Stimulated activated CD4-positive, alpha-beta T cell treated with anti-CD3 and anti-CD28 coated beads, Interleukin-1b, Interleukin-23, amount 100 ng/mL, for 24 hours (primary cell): Measurements from ENCODE around the gene TPR.

Experiments
- DNase-seq, 4 experiments: peaks; one replicate each; pipeline ENCODE4 v3.0.0-alpha.2; 2020; ENCODE audit warnings: low read depth in 4 of 4, low spot score in 1 of 4

The TPR gene

GRCh38 chr1:186330758-186331157 is 44.3 kb downstream of the TPR start:
- no peak for DNase-seq

- DNase-seq, result no peak
Measured at GRCh38 chr1:186327331-186327730, 47.7 kb downstream of the TPR start.

GRCh38 chr1:186326009-186326408 is 49.0 kb downstream of the TPR start:
- no peak for DNase-seq

GRCh38 chr1:186325239-186325638 is 49.8 kb downstream of the TPR start:
- DNase-seq, result no peak

GRCh38 chr1:186323865-186324264 is 51.2 kb downstream of the TPR start:
- no peak for DNase-seq

GRCh38 chr1:186315570-186315969 is 59.5 kb downstream of the TPR start:
- no peak for DNase-seq

- DNase-seq, result no peak
Measured at GRCh38 chr1:186311375-186312051, 63.5 kb downstream of the TPR start.

- DNase-seq, result no peak
Measured at GRCh38 chr1:186310307-186310706, 64.7 kb downstream of the TPR start.

GRCh38 chr1:186308264-186309060 is 66.6 kb downstream of the TPR start:
- DNase-seq, result no peak

- DNase-seq, result no peak
Measured at GRCh38 chr1:186307445-186307844, 67.6 kb downstream of the TPR start.

GRCh38 chr1:186306533-186306932 is 68.5 kb downstream of the TPR start:
- DNase-seq, result no peak

- DNase-seq, result no peak
Measured at GRCh38 chr1:186304982-186305949, 69.8 kb downstream of the TPR start.

- no peak for DNase-seq
Measured at GRCh38 chr1:186303911-186304310, 71.1 kb downstream of the TPR start.

GRCh38 chr1:186302381-186302920 is 72.6 kb downstream of the TPR start:
- no peak for DNase-seq

- no peak for DNase-seq
Measured at GRCh38 chr1:186301448-186301847, 73.6 kb downstream of the TPR start.

GRCh38 chr1:186300056-186300455 is 75.0 kb downstream of the TPR start:
- no peak for DNase-seq

- DNase-seq, result no peak
Measured at GRCh38 chr1:186299570-186299969, 75.5 kb downstream of the TPR start.

- no peak for DNase-seq
Measured at GRCh38 chr1:186298851-186299250, 76.2 kb downstream of the TPR start.

- no peak for DNase-seq
Measured at GRCh38 chr1:186297439-186298045, 77.5 kb downstream of the TPR start.

- DNase-seq, result no peak
Measured at GRCh38 chr1:186295980-186296379, 79.1 kb downstream of the TPR start, which contains the start of gene PRG4. Gene PRG4, plus strand, starts transcription at chr1:186296279.

- no peak for DNase-seq
Measured at GRCh38 chr1:186292875-186293274, 82.2 kb downstream of the TPR start.
